GM18505 (cell line): ENCODE results near the gene KRTAP4-5.
"Not testable (repeated sequence)": the region's sequence is repeated elsewhere in the genome, so short reads cannot be mapped to it uniquely, and the experiment has no call there.

Experiments used
- ATAC-seq: cut with Tn5 transposase; IDR thresholded peaks from one replicate; pipeline ENCODE4 v1.9.1; 2021; ENCODE audit not compliant: unreplicated experiment
- POLR2A ChIP-seq: IDR thresholded peaks from 4 replicates; pipeline ENCODE4 v1.6.1; 2011; ENCODE audit warnings: borderline replicate concordance; ENCODE audit not compliant: insufficient read depth, insufficient read length; ENCODE audit errors: extremely low read depth

KRTAP4-5 gene

GRCh38 chr17:41167561-41167960 is 17.9 kb upstream of the KRTAP4-5 start:
- no peak for TF ChIP-seq POLR2A
- no peak for ATAC-seq

- no peak for ATAC-seq
- no peak for TF ChIP-seq POLR2A
Measured at GRCh38 chr17:41163828-41164227, 14.2 kb upstream of the KRTAP4-5 start.

GRCh38 chr17:41160648-41161047 is 11.0 kb upstream of the KRTAP4-5 start, which contains the start of gene KRTAP4-4:
KRTAP4-4 (minus strand) TSS chr17:41160748; CDS start chr17:41160691, 57 bp downstream.
- ATAC-seq = no peak

GRCh38 chr17:41160190-41160589 is 10.6 kb upstream of the KRTAP4-5 start:
- ATAC-seq = not testable (repeated sequence)

More at GRCh38 chr17:41160648-41161047, 11.0 kb upstream of the KRTAP4-5 start, which contains the start of gene KRTAP4-4:
- TF ChIP-seq POLR2A = no peak

- ATAC-seq = no peak
- TF ChIP-seq POLR2A = no peak
Measured at GRCh38 chr17:41153856-41154255, 4.2 kb upstream of the KRTAP4-5 start.

- TF ChIP-seq POLR2A = no peak
Measured at GRCh38 chr17:41151525-41151924, 1.9 kb upstream of the KRTAP4-5 start.

GRCh38 chr17:41150026-41150425 is 401 bp upstream of the KRTAP4-5 start:
- no peak for ATAC-seq

More at GRCh38 chr17:41151525-41151924, 1.9 kb upstream of the KRTAP4-5 start:
- ATAC-seq = no peak

GRCh38 chr17:41148971-41149651 is 514 bp downstream of the KRTAP4-5 start:
- not testable (repeated sequence) for ATAC-seq

More at GRCh38 chr17:41150026-41150425, 401 bp upstream of the KRTAP4-5 start:
- no peak for TF ChIP-seq POLR2A

GRCh38 chr17:41147531-41148204 is 2.0 kb downstream of the KRTAP4-5 start:
- ATAC-seq = no peak
- TF ChIP-seq POLR2A = no peak

GRCh38 chr17:41145261-41145660 is 4.4 kb downstream of the KRTAP4-5 start:
- no peak for ATAC-seq
- no peak for TF ChIP-seq POLR2A

- ATAC-seq = no peak
- no peak for TF ChIP-seq POLR2A
Measured at GRCh38 chr17:41144846-41145245, 4.8 kb downstream of the KRTAP4-5 start.

GRCh38 chr17:41141361-41141760 is 8.3 kb downstream of the KRTAP4-5 start:
- TF ChIP-seq POLR2A = no peak
- ATAC-seq = no peak

- no peak for ATAC-seq
- no peak for TF ChIP-seq POLR2A
Measured at GRCh38 chr17:41140360-41141131, 9.1 kb downstream of the KRTAP4-5 start, which contains the start of gene KRTAP4-6. KRTAP4-6 (minus strand) TSS chr17:41140544; CDS start chr17:41140487, 57 bp downstream.

- ATAC-seq = not testable (repeated sequence)
Measured at GRCh38 chr17:41139865-41140264, 9.8 kb downstream of the KRTAP4-5 start.
